ENCODE results near the gene UBA3.

UBA3 gene

GRCh38 chr3:69107841-69108240 is 27.7 kb upstream of the UBA3 start:
- no peak for FAIRE-seq
- no peak for TF ChIP-seq PAX5 (IDR thresholded peaks at IDR 0.05; ENCODE audit: insufficient read depth, low read length, severe bottlenecking)
- no peak for TF ChIP-seq SPI1 (IDR thresholded peaks at IDR 0.05; ENCODE audit: low read depth, low read length)
- TF ChIP-seq POU2F2 (IDR thresholded peaks at IDR 0.05; ENCODE audit: low read depth, low read length), result no peak
- no peak for TF ChIP-seq POLR2AphosphoS5 (IDR thresholded peaks at IDR 0.05; ENCODE audit: low read depth, low read length)
- no peak for TF ChIP-seq TAF1 (IDR thresholded peaks at IDR 0.05; ENCODE audit: low read depth, low read length)
- no peak for TF ChIP-seq POLR2A (IDR thresholded peaks at IDR 0.05; ENCODE audit: low read depth, low read length)
- DNase-seq (ENCODE audit: insufficient read length, low spot score), result no peak

- TF ChIP-seq SPI1 (IDR thresholded peaks at IDR 0.05; ENCODE audit: low read depth, low read length), result no peak
- no peak for TF ChIP-seq PAX5 (IDR thresholded peaks at IDR 0.05; ENCODE audit: insufficient read depth, low read length, severe bottlenecking)
- no peak for TF ChIP-seq TAF1 (IDR thresholded peaks at IDR 0.05; ENCODE audit: low read depth, low read length)
- no peak for TF ChIP-seq POLR2AphosphoS5 (IDR thresholded peaks at IDR 0.05; ENCODE audit: low read depth, low read length)
- no peak for TF ChIP-seq POLR2A (IDR thresholded peaks at IDR 0.05; ENCODE audit: low read depth, low read length)
- no peak for TF ChIP-seq POU2F2 (IDR thresholded peaks at IDR 0.05; ENCODE audit: low read depth, low read length)
- FAIRE-seq, result no peak
- no peak for DNase-seq (ENCODE audit: insufficient read length, low spot score)
These were observed 25.2 kb upstream of the UBA3 start for GRCh38 chr3:69105320-69105719.

DNA sequence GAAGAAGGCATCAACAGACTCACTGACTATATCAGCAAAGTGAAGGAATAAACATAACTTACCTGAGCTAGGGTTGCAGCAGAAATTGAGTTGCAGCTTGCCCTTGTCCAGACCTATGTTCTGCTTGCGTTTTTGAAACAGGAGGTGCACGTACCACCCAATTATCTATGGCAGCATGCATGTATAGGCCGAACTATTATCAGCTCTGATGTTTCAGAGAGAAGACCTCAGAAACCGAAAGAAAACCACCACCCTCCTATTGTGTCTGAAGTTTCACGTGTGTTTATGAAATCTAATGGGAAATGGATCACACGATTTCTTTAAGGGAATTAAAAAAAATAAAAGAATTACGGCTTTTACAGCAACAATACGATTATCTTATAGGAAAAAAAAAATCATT is 24.4 kb upstream of the UBA3 start:
- peak; percentile 26 for FAIRE-seq
- TF ChIP-seq POLR2A (IDR thresholded peaks at IDR 0.05; ENCODE audit: low read depth, low read length), result no peak
- no peak for TF ChIP-seq SPI1 (IDR thresholded peaks at IDR 0.05; ENCODE audit: low read depth, low read length)
- no peak for TF ChIP-seq POU2F2 (IDR thresholded peaks at IDR 0.05; ENCODE audit: low read depth, low read length)
- no peak for TF ChIP-seq TAF1 (IDR thresholded peaks at IDR 0.05; ENCODE audit: low read depth, low read length)
- TF ChIP-seq POLR2AphosphoS5 (IDR thresholded peaks at IDR 0.05; ENCODE audit: low read depth, low read length), result no peak
- no peak for TF ChIP-seq PAX5 (IDR thresholded peaks at IDR 0.05; ENCODE audit: insufficient read depth, low read length, severe bottlenecking)
- no peak for DNase-seq (ENCODE audit: insufficient read length, low spot score)

DNA sequence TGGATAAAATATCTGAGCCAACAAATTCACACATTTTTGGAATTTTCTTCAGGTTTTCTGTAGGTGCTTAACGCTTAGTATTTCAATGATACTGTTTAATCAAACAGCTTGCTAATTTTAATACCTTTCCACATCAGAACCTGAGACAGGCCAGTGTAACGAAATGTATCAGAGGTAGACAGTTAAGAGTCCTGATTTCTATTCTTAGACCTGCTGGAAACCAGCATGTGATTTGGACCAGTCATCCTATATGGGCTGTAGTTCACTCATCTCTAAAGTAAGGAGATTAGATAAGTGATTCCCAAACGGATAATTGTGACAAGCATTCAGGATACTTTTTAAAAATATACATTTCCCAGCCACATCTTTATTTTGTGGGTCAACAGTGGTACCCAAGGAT is 23.0 kb upstream of the UBA3 start:
- TF ChIP-seq POLR2A (IDR thresholded peaks at IDR 0.05; ENCODE audit: low read depth, low read length) (no peak), POLR2AphosphoS5 (IDR thresholded peaks at IDR 0.05; ENCODE audit: low read depth, low read length) (no peak), PAX5 (IDR thresholded peaks at IDR 0.05; ENCODE audit: insufficient read depth, low read length, severe bottlenecking) (no peak)
- DNase-seq (ENCODE audit: insufficient read length, low spot score) (no peak), FAIRE-seq (no peak)

DNA sequence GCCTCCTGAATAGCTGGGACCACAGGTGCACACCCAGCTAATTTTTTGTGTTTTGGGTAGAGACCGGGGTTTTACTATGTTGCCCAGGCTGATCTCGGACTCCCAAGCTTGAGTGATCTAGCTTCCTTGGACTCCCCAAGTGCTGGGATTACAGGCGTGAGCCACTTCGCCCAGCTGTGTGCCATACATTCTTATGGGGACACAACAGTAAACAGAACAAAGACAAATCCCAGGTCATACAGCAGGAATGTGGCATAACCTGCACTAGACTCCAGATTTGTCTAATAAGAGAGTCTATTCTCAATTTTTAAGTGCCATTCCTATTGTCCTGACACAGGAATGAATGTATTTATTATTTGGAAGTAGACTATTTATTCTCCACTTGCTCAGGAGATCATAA is 22.2 kb upstream of the UBA3 start:
- TF ChIP-seq POLR2A (IDR thresholded peaks at IDR 0.05; ENCODE audit: low read depth, low read length), result no peak
- no peak for TF ChIP-seq POLR2AphosphoS5 (IDR thresholded peaks at IDR 0.05; ENCODE audit: low read depth, low read length)
- no peak for TF ChIP-seq PAX5 (IDR thresholded peaks at IDR 0.05; ENCODE audit: insufficient read depth, low read length, severe bottlenecking)
- TF ChIP-seq SPI1 (IDR thresholded peaks at IDR 0.05; ENCODE audit: low read depth, low read length), result no peak
- TF ChIP-seq POU2F2 (IDR thresholded peaks at IDR 0.05; ENCODE audit: low read depth, low read length), result no peak
- no peak for TF ChIP-seq TAF1 (IDR thresholded peaks at IDR 0.05; ENCODE audit: low read depth, low read length)
- DNase-seq (ENCODE audit: insufficient read length, low spot score), result no peak
- FAIRE-seq, result no peak

DNA sequence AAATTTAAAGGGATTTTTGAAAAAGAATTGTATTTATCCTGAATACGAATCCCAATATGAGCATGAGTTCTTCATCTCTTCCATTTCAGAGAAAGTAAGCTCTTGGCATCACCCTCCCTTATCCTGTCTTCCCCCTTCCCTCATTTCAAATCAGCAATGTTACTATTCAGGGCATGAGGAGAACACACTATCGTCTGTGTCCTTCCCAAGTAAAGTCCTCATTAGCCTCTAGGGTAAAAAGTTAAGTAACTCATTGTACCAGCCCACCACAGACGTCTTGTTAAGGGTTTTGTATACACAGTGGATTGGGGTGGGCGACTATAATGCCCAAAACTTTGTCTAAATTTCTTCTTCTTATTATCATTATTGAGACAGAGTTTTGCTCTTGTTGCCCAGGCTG is 19.4 kb upstream of the UBA3 start:
- FAIRE-seq (no peak), DNase-seq (ENCODE audit: insufficient read length, low spot score) (no peak)
- no peak for TF ChIP-seq PAX5 (IDR thresholded peaks at IDR 0.05; ENCODE audit: insufficient read depth, low read length, severe bottlenecking)
- no peak for TF ChIP-seq SPI1 (IDR thresholded peaks at IDR 0.05; ENCODE audit: low read depth, low read length)
- no peak for TF ChIP-seq POLR2A (IDR thresholded peaks at IDR 0.05; ENCODE audit: low read depth, low read length)
- TF ChIP-seq POU2F2 (IDR thresholded peaks at IDR 0.05; ENCODE audit: low read depth, low read length), result no peak
- TF ChIP-seq TAF1 (IDR thresholded peaks at IDR 0.05; ENCODE audit: low read depth, low read length), result no peak
- no peak for TF ChIP-seq POLR2AphosphoS5 (IDR thresholded peaks at IDR 0.05; ENCODE audit: low read depth, low read length)

DNA sequence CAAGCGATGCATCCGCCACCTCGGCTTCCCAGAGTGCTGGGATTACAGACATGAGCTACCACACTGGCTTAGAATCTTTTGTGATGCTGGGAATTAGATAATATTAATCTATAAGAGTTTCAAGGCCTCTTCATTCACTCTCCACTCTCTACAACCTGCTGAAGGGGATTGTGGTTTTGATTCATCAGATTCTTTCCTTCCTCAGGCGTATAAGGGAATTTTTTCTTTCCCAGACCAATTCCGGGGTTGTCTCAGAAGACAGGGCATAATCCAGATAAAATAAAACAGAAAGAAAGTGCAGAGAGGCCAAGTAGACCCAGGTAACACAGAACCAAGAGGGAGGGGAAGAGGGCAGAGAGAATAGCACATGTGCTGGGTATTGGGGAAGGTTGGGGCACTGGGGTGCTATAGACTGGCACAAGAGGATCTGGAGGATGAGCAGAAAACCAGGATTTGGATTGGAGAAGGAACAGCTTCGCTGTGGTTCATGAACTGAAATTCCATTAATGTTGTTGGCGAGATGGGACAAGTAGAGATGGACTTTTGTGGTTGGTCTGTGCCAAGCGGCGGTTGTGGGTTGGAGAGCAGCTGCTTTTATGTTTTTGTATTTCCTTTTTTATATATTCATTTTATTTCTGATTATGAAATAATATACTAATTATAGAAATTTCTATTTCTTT is 17.4 kb upstream of the UBA3 start:
- no peak for TF ChIP-seq TAF1 (IDR thresholded peaks at IDR 0.05; ENCODE audit: low read depth, low read length)
- TF ChIP-seq SPI1 (IDR thresholded peaks at IDR 0.05; ENCODE audit: low read depth, low read length), result no peak
- no peak for TF ChIP-seq PAX5 (IDR thresholded peaks at IDR 0.05; ENCODE audit: insufficient read depth, low read length, severe bottlenecking)
- no peak for TF ChIP-seq POLR2AphosphoS5 (IDR thresholded peaks at IDR 0.05; ENCODE audit: low read depth, low read length)
- no peak for TF ChIP-seq POLR2A (IDR thresholded peaks at IDR 0.05; ENCODE audit: low read depth, low read length)
- no peak for TF ChIP-seq POU2F2 (IDR thresholded peaks at IDR 0.05; ENCODE audit: low read depth, low read length)
- DNase-seq (ENCODE audit: insufficient read length, low spot score) (no peak), FAIRE-seq (no peak)

- no peak for DNase-seq (ENCODE audit: insufficient read length, low spot score)
- TF ChIP-seq POU2F2 (IDR thresholded peaks at IDR 0.05; ENCODE audit: low read depth, low read length), result no peak
- TF ChIP-seq POLR2AphosphoS5 (IDR thresholded peaks at IDR 0.05; ENCODE audit: low read depth, low read length), result no peak
- no peak for TF ChIP-seq SPI1 (IDR thresholded peaks at IDR 0.05; ENCODE audit: low read depth, low read length)
- TF ChIP-seq PAX5 (IDR thresholded peaks at IDR 0.05; ENCODE audit: insufficient read depth, low read length, severe bottlenecking), result no peak
- no peak for FAIRE-seq
These were observed 16.1 kb upstream of the UBA3 start for GRCh38 chr3:69096299-69096698.

GRCh38 chr3:69095636-69096035 is 15.5 kb upstream of the UBA3 start:
- DNase-seq (ENCODE audit: insufficient read length, low spot score) (no peak), FAIRE-seq (peak; percentile 16)
- TF ChIP-seq PAX5 (IDR thresholded peaks at IDR 0.05; ENCODE audit: insufficient read depth, low read length, severe bottlenecking) (no peak), POU2F2 (IDR thresholded peaks at IDR 0.05; ENCODE audit: low read depth, low read length) (no peak), SPI1 (IDR thresholded peaks at IDR 0.05; ENCODE audit: low read depth, low read length) (no peak), POLR2A (IDR thresholded peaks at IDR 0.05; ENCODE audit: low read depth, low read length) (no peak), POLR2AphosphoS5 (IDR thresholded peaks at IDR 0.05; ENCODE audit: low read depth, low read length) (no peak), TAF1 (IDR thresholded peaks at IDR 0.05; ENCODE audit: low read depth, low read length) (no peak)
